Progenitor cell of endocrine pancreas (in vitro differentiated cells): ENCODE results near the gene NFAT5. TPM values are rescaled to one million over a fixed set of nuclear protein-coding genes. Genes with fewer than 3 reads are reported as not detected.

Experiments
- DNase-seq: peaks from one replicate; pipeline ENCODE4 v3.0.0; 2021; ENCODE audit warnings: low spot score; ENCODE audit not compliant: unreplicated experiment
- H3K27ac Mint-ChIP-seq: 2 replicates; pipeline ENCODE4 v1.8.0; 2021; ENCODE audit warnings: mild to moderate bottlenecking, moderate library complexity, mixed read lengths
- H3K27me3 Mint-ChIP-seq: 2 replicates; pipeline ENCODE4 v1.8.0; 2021; ENCODE audit warnings: mixed read lengths
- H3K36me3 Mint-ChIP-seq: 2 replicates; pipeline ENCODE4 v1.8.0; 2022; ENCODE audit warnings: mixed read lengths; ENCODE audit not compliant: insufficient read depth
- H3K4me1 Mint-ChIP-seq: 2 replicates; pipeline ENCODE4 v1.8.0; 2021; ENCODE audit warnings: low read depth, mixed read lengths
- H3K4me3 Mint-ChIP-seq: 2 replicates; pipeline ENCODE4 v1.8.0; 2021; ENCODE audit warnings: low read depth, mild to moderate bottlenecking, moderate library complexity, mixed read lengths
- H3K9me3 Mint-ChIP-seq: 2 replicates; pipeline ENCODE4 v1.8.0; 2021; ENCODE audit warnings: low read depth, mixed read lengths
- total RNA-seq: library from RNA; stranded (reverse); gene quantifications from 2 replicates; pipeline ENCODE4 v1.2.1, GENCODE V29; 2021
- TF ChIP-seq, protein P1 (sequence below): fragments of 200-600 bp; sonication (generic); IDR thresholded peaks from one replicate; pipeline ENCODE4 v1.5.0; 2021; ENCODE audit warnings: antibody characterized with exemption, mild to moderate bottlenecking; ENCODE audit not compliant: unreplicated experiment

Gene NFAT5
- total RNA-seq, 1 donor from 2014 or later, result 41.2 TPM

DNA sequence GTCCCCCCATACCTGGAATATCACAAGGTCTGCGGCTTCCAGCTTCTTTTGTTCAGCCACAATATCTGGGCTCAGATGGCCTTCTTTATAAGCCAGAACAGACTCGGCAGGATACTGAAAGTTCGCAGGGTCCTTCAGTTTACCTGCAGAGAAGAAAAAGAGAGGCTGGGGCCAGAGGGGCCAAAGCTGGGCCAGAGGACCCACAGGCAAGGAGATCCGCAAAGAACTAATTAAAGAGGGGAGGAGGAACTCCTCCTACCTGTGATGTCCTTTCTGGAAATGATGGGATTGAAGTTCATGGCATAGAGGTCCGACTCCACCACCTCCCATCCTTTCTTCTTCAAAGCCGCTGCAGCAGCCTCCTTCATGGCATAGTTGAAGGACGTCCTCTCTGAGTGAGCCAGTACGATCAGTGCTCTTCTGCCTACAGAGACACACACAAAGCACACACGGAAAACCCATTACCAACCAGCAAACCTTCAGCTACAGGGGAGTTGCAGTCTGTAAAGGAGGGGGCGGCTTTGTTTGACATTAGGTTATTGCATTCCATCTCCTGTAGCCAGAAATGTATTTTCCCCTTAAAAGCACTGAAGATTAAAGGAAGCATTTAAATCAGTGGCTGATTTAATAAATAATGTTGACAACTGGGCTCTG, 152.5 kb downstream of the NFAT5 start:
- Mint-ChIP-seq H3K4me3 (no peak overlapping the region), H3K27ac (peak overlapping the region; percentile 71), H3K4me1 (peaks cover 17% of the 10 kb centered on the region), H3K36me3 (peaks cover 22% of the 10 kb centered on the region), H3K27me3 (no peaks in the 10 kb centered on the region), H3K9me3 (no peaks in the 10 kb centered on the region)
- TF ChIP-seq, protein P1, sequence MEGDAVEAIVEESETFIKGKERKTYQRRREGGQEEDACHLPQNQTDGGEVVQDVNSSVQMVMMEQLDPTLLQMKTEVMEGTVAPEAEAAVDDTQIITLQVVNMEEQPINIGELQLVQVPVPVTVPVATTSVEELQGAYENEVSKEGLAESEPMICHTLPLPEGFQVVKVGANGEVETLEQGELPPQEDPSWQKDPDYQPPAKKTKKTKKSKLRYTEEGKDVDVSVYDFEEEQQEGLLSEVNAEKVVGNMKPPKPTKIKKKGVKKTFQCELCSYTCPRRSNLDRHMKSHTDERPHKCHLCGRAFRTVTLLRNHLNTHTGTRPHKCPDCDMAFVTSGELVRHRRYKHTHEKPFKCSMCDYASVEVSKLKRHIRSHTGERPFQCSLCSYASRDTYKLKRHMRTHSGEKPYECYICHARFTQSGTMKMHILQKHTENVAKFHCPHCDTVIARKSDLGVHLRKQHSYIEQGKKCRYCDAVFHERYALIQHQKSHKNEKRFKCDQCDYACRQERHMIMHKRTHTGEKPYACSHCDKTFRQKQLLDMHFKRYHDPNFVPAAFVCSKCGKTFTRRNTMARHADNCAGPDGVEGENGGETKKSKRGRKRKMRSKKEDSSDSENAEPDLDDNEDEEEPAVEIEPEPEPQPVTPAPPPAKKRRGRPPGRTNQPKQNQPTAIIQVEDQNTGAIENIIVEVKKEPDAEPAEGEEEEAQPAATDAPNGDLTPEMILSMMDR, result no peak
- no peak for DNase-seq

DNA sequence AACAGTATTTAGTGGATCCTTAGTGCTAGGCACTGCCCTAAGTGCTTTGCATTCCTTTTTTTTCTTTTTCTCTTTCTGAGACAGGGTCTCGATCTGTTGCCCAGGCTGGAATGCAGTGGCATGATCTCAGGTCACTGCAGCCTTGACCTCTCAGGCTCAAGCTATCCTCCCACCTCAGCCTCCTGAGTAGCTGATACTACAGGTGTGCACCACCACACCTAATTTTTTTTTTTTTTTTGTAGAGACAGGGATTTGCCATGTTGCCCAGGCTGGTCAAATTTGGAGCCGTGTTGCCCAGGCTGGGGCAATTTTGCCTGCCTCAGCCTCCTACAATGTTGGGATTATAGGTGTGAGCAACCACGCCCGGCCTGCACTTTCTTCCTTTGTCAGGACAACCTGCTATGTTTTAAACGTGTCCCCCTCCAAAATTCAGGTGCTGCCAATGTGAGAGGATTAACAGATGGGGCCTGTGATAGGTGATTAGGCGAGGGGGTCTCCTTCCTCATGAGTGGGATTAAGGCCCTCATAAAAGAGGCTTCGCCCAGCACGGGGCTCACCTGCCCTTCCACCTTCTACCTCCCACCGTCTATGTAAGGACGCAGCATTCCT, 155.2 kb downstream of the NFAT5 start:
- H3K9me3 Mint-ChIP-seq, result no peaks in the 10 kb centered on the region
- TF ChIP-seq, protein P1, result no peak
- no peak for DNase-seq
- peaks cover 32% of the 10 kb centered on the region for H3K4me1 Mint-ChIP-seq
- H3K27me3 Mint-ChIP-seq, result no peaks in the 10 kb centered on the region
- H3K36me3 Mint-ChIP-seq, result peaks cover 22% of the 10 kb centered on the region
- peak overlapping the region; percentile 86 for H3K27ac Mint-ChIP-seq
- no peak overlapping the region for H3K4me3 Mint-ChIP-seq

DNA sequence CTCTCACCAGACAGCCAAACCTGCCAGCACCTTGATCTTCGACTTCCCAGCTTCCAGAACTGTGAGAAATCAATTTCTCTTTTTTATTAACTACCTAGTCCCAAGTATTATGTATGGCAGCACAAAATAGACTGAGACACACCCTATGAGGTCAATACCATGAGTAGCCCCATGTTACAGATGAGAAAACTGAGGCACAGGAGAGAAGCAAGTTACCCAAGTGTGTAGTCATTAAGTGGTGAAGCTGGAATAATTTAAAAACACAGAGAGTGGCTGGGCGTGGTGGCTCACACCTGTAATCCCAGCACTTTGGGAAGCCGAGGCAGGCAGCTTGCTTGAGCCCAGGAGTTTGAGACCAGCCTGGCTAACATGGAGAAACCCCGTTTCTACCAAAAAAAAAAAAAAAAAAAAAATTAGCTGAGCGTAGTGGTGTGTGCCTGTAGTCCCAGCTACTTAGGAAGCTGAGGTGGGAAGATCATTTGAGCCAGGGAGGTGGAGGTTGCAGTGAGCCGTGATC, 155.7 kb downstream of the NFAT5 start:
- no peaks in the 10 kb centered on the region for H3K27me3 Mint-ChIP-seq
- peaks cover 37% of the 10 kb centered on the region for H3K4me1 Mint-ChIP-seq
- peak overlapping the region; percentile 86 for H3K27ac Mint-ChIP-seq
- H3K4me3 Mint-ChIP-seq, result peak overlapping the region; percentile 49
- peaks cover 22% of the 10 kb centered on the region for H3K36me3 Mint-ChIP-seq
- no peaks in the 10 kb centered on the region for H3K9me3 Mint-ChIP-seq
- no peak for DNase-seq
- TF ChIP-seq, protein P1, result no peak

DNA sequence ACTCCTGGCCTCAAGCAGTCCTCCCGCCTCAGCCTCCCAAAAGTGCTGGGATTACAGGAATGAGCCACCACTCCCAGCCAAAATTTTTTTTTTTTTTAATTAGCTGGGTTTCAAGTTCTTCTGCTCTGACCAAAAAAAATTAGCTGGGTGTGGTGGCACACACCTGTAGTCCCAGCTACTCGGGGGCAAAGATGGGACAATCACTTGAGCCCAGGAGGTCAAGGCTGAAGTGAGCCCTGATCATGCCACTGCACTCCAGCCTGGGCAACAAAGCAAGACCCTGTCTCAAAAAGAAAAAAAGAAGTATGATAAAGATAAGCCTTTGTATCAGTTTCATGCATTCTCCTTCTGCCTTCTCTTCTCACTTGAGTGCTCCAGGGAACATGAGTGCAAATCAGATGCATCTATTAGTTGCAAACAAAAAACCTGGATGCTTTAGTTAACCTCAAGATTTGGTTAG, 158.7 kb downstream of the NFAT5 start:
- TF ChIP-seq, protein P1, result no peak
- H3K4me3 Mint-ChIP-seq, result peak overlapping the region; percentile 85
- H3K27ac Mint-ChIP-seq, result peak overlapping the region; percentile 100
- no peaks in the 10 kb centered on the region for H3K27me3 Mint-ChIP-seq
- H3K4me1 Mint-ChIP-seq, result peaks cover 50% of the 10 kb centered on the region
- DNase-seq, result no peak
- no peaks in the 10 kb centered on the region for H3K9me3 Mint-ChIP-seq
- H3K36me3 Mint-ChIP-seq, result peaks cover 11% of the 10 kb centered on the region

DNA sequence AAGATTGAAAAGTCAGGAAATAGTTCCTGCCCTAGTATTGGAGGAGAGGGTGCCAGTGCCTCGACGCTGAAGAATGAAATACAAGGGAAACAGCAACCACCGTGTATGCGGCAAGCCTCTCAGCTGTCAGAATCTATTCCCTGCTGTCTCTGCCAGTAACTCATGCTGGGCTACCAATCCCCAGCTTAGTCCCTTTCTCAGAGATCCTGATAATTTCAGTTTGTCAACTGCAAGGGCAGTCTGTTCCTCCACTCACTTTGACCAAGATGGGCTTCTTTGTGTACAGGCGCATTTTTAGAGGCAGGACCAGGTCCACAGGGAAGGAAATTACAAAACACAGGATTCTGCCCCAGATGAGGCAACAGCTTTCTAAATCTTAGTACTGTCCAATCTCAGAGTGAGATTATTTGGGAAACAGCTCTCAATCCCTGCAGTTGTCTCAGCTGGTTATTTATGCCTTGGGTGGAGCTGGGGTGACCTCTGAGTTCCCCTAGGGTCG, 159.3 kb downstream of the NFAT5 start:
- peak overlapping the region; percentile 85 for H3K4me3 Mint-ChIP-seq
- no peaks in the 10 kb centered on the region for H3K9me3 Mint-ChIP-seq
- DNase-seq, result no peak
- TF ChIP-seq, protein P1, result no peak
- H3K36me3 Mint-ChIP-seq, result peaks cover 12% of the 10 kb centered on the region
- H3K4me1 Mint-ChIP-seq, result peaks cover 53% of the 10 kb centered on the region
- no peaks in the 10 kb centered on the region for H3K27me3 Mint-ChIP-seq
- H3K27ac Mint-ChIP-seq, result peak overlapping the region; percentile 100
